ENCODE data around the gene MVB12B. TPM values are rescaled to one million over a fixed set of nuclear protein-coding genes. Genes with fewer than 3 reads are reported as not detected.

MVB12B gene
- total RNA-seq, 2 donors from 2014 or later: 18.6 to 19.7 TPM

DNA sequence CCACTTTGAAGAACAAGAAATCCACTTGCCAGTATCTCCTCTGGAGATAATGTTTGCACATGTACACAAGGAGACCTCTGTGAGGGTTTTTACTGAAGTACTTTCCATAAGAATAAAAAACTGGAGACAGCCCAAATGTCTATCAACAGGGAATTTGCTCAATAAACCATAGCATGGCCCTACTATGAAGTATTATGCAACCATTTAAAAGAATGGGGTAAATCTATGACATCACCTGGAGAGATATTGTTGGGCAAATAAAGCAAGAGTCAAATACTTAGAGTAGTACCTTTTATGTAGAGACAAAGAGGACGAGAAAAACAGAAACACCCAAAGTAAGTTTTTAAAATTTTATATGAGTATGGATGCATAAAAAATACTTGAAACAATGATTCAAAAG lies 23.9 kb upstream of the MVB12B start:
- WGBS, 2 experiments (ENCODE audit: insufficient coverage in 1 of 2, insufficient read length in 1 of 2): 75% methylated on average over 1 of the region's 1 CpG; no CpG with 5 or more reads in 1 of the 2 experiments
- H3K27ac ChIP-seq (ENCODE audit: low read depth, low read length): no peak overlapping the region
- TF ChIP-seq, protein P1, sequence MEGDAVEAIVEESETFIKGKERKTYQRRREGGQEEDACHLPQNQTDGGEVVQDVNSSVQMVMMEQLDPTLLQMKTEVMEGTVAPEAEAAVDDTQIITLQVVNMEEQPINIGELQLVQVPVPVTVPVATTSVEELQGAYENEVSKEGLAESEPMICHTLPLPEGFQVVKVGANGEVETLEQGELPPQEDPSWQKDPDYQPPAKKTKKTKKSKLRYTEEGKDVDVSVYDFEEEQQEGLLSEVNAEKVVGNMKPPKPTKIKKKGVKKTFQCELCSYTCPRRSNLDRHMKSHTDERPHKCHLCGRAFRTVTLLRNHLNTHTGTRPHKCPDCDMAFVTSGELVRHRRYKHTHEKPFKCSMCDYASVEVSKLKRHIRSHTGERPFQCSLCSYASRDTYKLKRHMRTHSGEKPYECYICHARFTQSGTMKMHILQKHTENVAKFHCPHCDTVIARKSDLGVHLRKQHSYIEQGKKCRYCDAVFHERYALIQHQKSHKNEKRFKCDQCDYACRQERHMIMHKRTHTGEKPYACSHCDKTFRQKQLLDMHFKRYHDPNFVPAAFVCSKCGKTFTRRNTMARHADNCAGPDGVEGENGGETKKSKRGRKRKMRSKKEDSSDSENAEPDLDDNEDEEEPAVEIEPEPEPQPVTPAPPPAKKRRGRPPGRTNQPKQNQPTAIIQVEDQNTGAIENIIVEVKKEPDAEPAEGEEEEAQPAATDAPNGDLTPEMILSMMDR (conservative IDR thresholded peaks at IDR 0.05): no peak
- H3K4me3 ChIP-seq (ENCODE audit: low read length): no peak overlapping the region
- no peak for DNase-seq
- no peak overlapping the region for H3K9ac ChIP-seq (ENCODE audit: extremely low read depth, low read length, poor library complexity, severe bottlenecking)
- H3K27me3 Mint-ChIP-seq (ENCODE audit: insufficient read depth): no peaks in the 10 kb centered on the region
- H3K9me3 Mint-ChIP-seq: peaks cover 2% of the 10 kb centered on the region
- no peaks in the 10 kb centered on the region for H3K36me3 Mint-ChIP-seq (ENCODE audit: low read depth)
- H3K36me3 ChIP-seq (ENCODE audit: control insufficient read depth, insufficient read depth, low read length): no peaks in the 10 kb centered on the region
- no peak overlapping the region for H3K4me3 Mint-ChIP-seq
- no peaks in the 10 kb centered on the region for H3K27me3 ChIP-seq (ENCODE audit: control insufficient read depth, insufficient read depth, low read length, poor library complexity, severe bottlenecking)
- no peaks in the 10 kb centered on the region for H3K9me3 ChIP-seq (ENCODE audit: control insufficient read depth, low read length)
- H3K27ac Mint-ChIP-seq: no peak overlapping the region
- no peaks in the 10 kb centered on the region for H3K4me1 Mint-ChIP-seq
- no peaks in the 10 kb centered on the region for H3K4me1 ChIP-seq (ENCODE audit: control insufficient read depth, insufficient read depth, low read length)

DNA sequence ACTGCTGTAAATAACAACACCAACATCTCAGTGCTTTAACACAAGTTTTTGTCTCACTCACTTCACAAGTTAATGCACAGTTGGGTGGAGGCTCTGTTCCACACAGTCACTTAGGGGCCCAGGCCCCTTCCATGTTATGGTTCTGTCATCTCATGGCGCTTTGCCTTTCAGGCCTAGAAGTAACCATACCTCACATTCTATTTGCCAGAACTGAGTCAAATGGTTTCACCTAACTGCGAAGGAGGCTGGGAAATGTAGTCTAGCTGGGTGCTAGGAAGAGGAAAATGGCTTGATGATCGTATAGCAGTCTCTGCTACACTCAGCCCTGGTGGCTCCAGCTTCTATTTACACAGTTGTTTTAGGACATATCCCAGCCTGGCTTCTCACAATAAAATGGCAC lies 23.1 kb upstream of the MVB12B start:
- Histone ChIP-seq H3K9me3 (ENCODE audit: control insufficient read depth, low read length) (no peaks in the 10 kb centered on the region), H3K27ac (ENCODE audit: low read depth, low read length) (no peak overlapping the region), H3K4me1 (ENCODE audit: control insufficient read depth, insufficient read depth, low read length) (no peaks in the 10 kb centered on the region), H3K27me3 (ENCODE audit: control insufficient read depth, insufficient read depth, low read length, poor library complexity, severe bottlenecking) (no peaks in the 10 kb centered on the region), H3K9ac (ENCODE audit: extremely low read depth, low read length, poor library complexity, severe bottlenecking) (no peak overlapping the region), H3K36me3 (ENCODE audit: control insufficient read depth, insufficient read depth, low read length) (no peaks in the 10 kb centered on the region), H3K4me3 (ENCODE audit: low read length) (no peak overlapping the region)
- DNase-seq: peak; percentile 69
- Mint-ChIP-seq H3K4me3 (no peak overlapping the region), H3K27me3 (ENCODE audit: insufficient read depth) (no peaks in the 10 kb centered on the region), H3K27ac (no peak overlapping the region), H3K9me3 (peaks cover 2% of the 10 kb centered on the region), H3K4me1 (no peaks in the 10 kb centered on the region), H3K36me3 (ENCODE audit: low read depth) (no peaks in the 10 kb centered on the region)
- 96% methylated on average over 3 of the region's 3 CpGs; no CpG with 5 or more reads in 1 of the 2 experiments for WGBS, 2 experiments (ENCODE audit: insufficient coverage in 1 of 2, insufficient read length in 1 of 2)
- TF ChIP-seq, protein P1 (conservative IDR thresholded peaks at IDR 0.05): no peak

DNA sequence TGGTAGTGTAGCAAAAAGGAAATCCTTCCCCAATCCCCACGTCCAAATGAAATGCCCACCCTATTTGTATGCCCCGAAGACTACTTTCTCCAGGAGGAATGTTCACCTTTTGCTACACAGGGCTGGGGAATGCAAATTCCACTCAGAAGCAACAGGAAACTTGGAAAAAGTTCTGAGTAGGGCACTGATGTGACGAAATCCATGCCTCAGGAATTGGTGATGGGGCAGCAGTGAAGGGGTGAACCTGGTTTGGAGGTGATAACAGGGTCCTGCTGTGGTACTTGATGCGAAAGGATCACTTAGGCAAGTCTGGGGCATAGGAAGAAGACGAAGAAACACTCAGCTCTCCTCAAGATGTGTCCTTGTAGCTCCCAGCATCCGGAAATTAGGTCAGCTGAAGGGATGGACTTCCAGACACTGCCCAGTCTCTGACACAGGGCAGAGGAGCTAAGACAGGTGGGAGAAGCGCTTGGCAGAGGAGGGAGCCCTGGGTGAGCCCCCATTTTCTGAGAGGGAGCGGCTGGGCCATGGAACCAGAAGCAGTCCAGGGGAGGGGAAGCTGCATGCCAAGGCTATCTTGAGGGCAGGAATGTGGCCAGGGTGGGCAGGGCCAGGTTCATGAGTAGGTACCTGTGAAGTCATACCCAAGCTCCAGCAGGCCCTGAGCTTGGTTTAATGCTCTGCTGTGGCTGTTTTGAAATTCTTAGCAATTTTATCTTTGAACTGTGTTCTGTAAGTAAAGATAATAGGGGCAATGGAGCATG lies 22.2 kb upstream of the MVB12B start:
- Histone ChIP-seq H3K4me3 (ENCODE audit: low read length) (no peak overlapping the region), H3K4me1 (ENCODE audit: control insufficient read depth, insufficient read depth, low read length) (no peaks in the 10 kb centered on the region), H3K9ac (ENCODE audit: extremely low read depth, low read length, poor library complexity, severe bottlenecking) (no peak overlapping the region), H3K9me3 (ENCODE audit: control insufficient read depth, low read length) (no peaks in the 10 kb centered on the region), H3K36me3 (ENCODE audit: control insufficient read depth, insufficient read depth, low read length) (no peaks in the 10 kb centered on the region), H3K27ac (ENCODE audit: low read depth, low read length) (no peak overlapping the region), H3K27me3 (ENCODE audit: control insufficient read depth, insufficient read depth, low read length, poor library complexity, severe bottlenecking) (no peaks in the 10 kb centered on the region)
- Mint-ChIP-seq H3K36me3 (ENCODE audit: low read depth) (no peaks in the 10 kb centered on the region), H3K9me3 (peaks cover 2% of the 10 kb centered on the region), H3K4me3 (no peak overlapping the region), H3K27ac (no peak overlapping the region), H3K27me3 (ENCODE audit: insufficient read depth) (no peaks in the 10 kb centered on the region), H3K4me1 (peaks cover 2% of the 10 kb centered on the region)
- WGBS, 2 experiments (ENCODE audit: insufficient coverage in 1 of 2, insufficient read length in 1 of 2): 91 to 92% methylated on average over 7 to 8 of the region's 8 CpGs
- DNase-seq: peak; percentile 32
- TF ChIP-seq, protein P1 (conservative IDR thresholded peaks at IDR 0.05): no peak

All from endodermal cell (in vitro differentiated cells).